Hepatocyte (in vitro differentiated cells): ENCODE data around the gene CNTN4. TPM values are rescaled to one million over a fixed set of nuclear protein-coding genes. Genes with fewer than 3 reads are reported as not detected.
A peak's percentile ranks its signal among the peaks of the same experiment; 100 is the strongest.

ENCODE experiments used
- DNase-seq: peaks from one replicate; pipeline ENCODE4 v3.0.0-alpha.2; 2016; ENCODE audit warnings: low spot score
- H2AFZ ChIP-seq: fragments of 200-600 bp; sonication (generic); 2 replicates; pipeline ENCODE4 v1.6.0; 2016; ENCODE audit warnings: antibody characterized with exemption, mild to moderate bottlenecking
- H3K27ac ChIP-seq: fragments of 200-600 bp; sonication (generic); 2 replicates; pipeline ENCODE4 v1.5.1; 2016; ENCODE audit warnings: mild to moderate bottlenecking
- H3K27me3 ChIP-seq: fragments of 200-600 bp; sonication (generic); 2 replicates; pipeline ENCODE4 v1.6.1; 2016
- H3K36me3 ChIP-seq: fragments of 200-600 bp; sonication (generic); replicated peaks from 2 replicates; pipeline ENCODE4 v1.5.1; 2016; ENCODE audit warnings: low read depth; ENCODE audit not compliant: insufficient read depth
- H3K4me1 ChIP-seq: fragments of 200-600 bp; sonication (generic); 2 replicates; pipeline ENCODE4 v1.5.1; 2016; ENCODE audit warnings: mild to moderate bottlenecking, moderate library complexity; ENCODE audit not compliant: insufficient read depth
- H3K4me2 ChIP-seq: fragments of 200-600 bp; sonication (generic); 2 replicates; pipeline ENCODE4 v1.6.0; 2016
- H3K4me3 ChIP-seq: fragments of 200-600 bp; sonication (generic); 2 replicates; pipeline ENCODE4 v1.5.1; 2016; ENCODE audit warnings: mild to moderate bottlenecking
- H3K79me2 ChIP-seq: fragments of 200-600 bp; sonication (generic); 2 replicates; pipeline ENCODE4 v1.6.0; 2017; ENCODE audit warnings: mild to moderate bottlenecking
- H3K9me2 ChIP-seq: fragments of 200-600 bp; sonication (generic); replicated peaks from 2 replicates; pipeline ENCODE4 v1.6.0; 2017; ENCODE audit warnings: mild to moderate bottlenecking; ENCODE audit not compliant: insufficient read depth
- H3K9me3 ChIP-seq: fragments of 200-600 bp; sonication (generic); 2 replicates; pipeline ENCODE4 v1.5.1; 2016; ENCODE audit warnings: low read depth, mild to moderate bottlenecking
- H4K20me1 ChIP-seq: fragments of 200-600 bp; sonication (generic); 2 replicates; pipeline ENCODE4 v1.6.0; 2016; ENCODE audit warnings: mild to moderate bottlenecking; ENCODE audit not compliant: insufficient read depth, poor library complexity, severe bottlenecking
- EZH2 ChIP-seq: fragments of 200-600 bp; sonication (generic); IDR thresholded peaks from 2 replicates; pipeline ENCODE4 v1.6.1; 2016; ENCODE audit warnings: antibody characterized with exemption, mild to moderate bottlenecking, borderline replicate concordance
- EZH2phosphoT487 ChIP-seq: fragments of 200-600 bp; sonication (generic); IDR thresholded peaks from one replicate; pipeline ENCODE4 v1.6.1; 2018; ENCODE audit warnings: antibody characterized with exemption, mild to moderate bottlenecking, low read depth, moderate library complexity; ENCODE audit not compliant: unreplicated experiment, severe bottlenecking
- WGBS: methylation state at CpG from one replicate; pipeline ENCODE4 v1.1.6; 2016; ENCODE audit warnings: low lambda C conversion rate; ENCODE audit errors: missing lambda C conversion rate; 5-methylcytosine and 5-hydroxymethylcytosine counted together
- polyA plus RNA-seq: library from polyadenylated mRNA; unstranded; fragments of >200 nt; fragmentation: Nextera tagmentation; extraction: Ambion mirVana; gene quantifications from 2 replicates; pipeline ENCODE4 v1.2.1, GENCODE V29; 2016
- total RNA-seq: library from RNA; depleted of rRNA; stranded (reverse); fragments of >200 nt; gene quantifications from 2 replicates; pipeline ENCODE4 v1.2.3, GENCODE V29; 2014
- TF ChIP-seq, protein P1 (sequence below): fragments of 200-600 bp; sonication (generic); IDR thresholded peaks from 2 replicates; pipeline ENCODE4 v1.5.1; 2016; ENCODE audit warnings: antibody characterized with exemption, mild to moderate bottlenecking; ENCODE audit not compliant: poor library complexity

CNTN4 gene
- total and polyA plus RNA-seq, 2 experiments from 2014 or later = 17.6 to 30.3 TPM

DNA sequence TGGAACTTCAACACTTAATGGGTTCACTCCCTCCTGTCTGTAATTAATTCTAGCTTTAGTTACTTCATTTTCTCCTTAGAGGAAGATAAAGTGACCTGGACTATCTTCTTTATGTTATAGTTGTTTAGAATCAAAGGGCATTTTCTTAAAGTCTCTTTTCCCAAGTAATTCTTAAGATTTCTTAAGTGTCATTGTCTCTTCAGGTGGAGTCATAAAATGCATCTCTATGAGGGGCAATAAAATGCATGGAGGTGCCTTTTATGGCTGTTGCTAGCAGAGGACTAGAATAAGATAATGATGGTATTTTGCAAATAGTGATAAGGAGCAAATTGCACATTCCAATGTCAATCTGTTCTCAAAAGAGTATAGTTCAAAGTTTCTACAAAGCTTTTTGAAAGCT lies 34.5 kb downstream of the CNTN4 start:
- Histone ChIP-seq H4K20me1 (no peaks in the 10 kb centered on the region), H3K9me2 (no peaks in the 10 kb centered on the region), H3K4me3 (no peak overlapping the region), H3K27me3 (no peaks in the 10 kb centered on the region), H3K79me2 (peaks cover 26% of the 10 kb centered on the region), H3K4me2 (peak overlapping the region; percentile 42), H3K27ac (peak overlapping the region; percentile 35), H2AFZ (no peak overlapping the region), H3K9me3 (no peaks in the 10 kb centered on the region), H3K36me3 (no peaks in the 10 kb centered on the region), H3K4me1 (peaks cover 13% of the 10 kb centered on the region)
- DNase-seq = peak; percentile 16
- no peak for TF ChIP-seq EZH2

DNA sequence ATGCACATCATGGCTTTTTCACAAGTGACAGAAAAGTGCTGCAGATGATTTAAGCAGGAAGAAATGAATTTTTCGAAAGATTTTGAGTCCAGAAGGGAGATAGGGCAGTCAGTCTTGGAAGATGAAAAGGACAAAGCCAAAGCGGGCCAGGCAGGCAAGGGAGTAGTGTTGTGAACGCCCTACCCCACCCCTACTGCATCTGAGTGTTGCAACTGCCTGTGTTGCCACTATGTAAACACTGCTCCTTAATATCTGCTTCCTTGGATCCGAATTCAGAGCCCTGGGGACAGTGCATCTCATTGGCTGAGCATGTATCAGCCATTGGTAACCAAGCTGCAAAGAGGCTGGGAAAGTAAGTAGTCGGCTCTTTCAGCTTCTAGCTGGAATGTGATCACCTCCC lies 39.0 kb downstream of the CNTN4 start:
- H3K36me3 ChIP-seq = no peaks in the 10 kb centered on the region
- H3K27me3 ChIP-seq = no peaks in the 10 kb centered on the region
- H4K20me1 ChIP-seq = no peaks in the 10 kb centered on the region
- H3K4me2 ChIP-seq = no peak overlapping the region
- H3K27ac ChIP-seq = no peak overlapping the region
- no peaks in the 10 kb centered on the region for H3K9me2 ChIP-seq
- 85% methylated on average over 5 of the region's 5 CpGs for WGBS
- no peak overlapping the region for H2AFZ ChIP-seq
- no peak overlapping the region for H3K4me3 ChIP-seq
- peaks cover 40% of the 10 kb centered on the region for H3K79me2 ChIP-seq
- H3K9me3 ChIP-seq = no peaks in the 10 kb centered on the region
- DNase-seq = no peak
- peaks cover 9% of the 10 kb centered on the region for H3K4me1 ChIP-seq
- TF ChIP-seq, protein P1, sequence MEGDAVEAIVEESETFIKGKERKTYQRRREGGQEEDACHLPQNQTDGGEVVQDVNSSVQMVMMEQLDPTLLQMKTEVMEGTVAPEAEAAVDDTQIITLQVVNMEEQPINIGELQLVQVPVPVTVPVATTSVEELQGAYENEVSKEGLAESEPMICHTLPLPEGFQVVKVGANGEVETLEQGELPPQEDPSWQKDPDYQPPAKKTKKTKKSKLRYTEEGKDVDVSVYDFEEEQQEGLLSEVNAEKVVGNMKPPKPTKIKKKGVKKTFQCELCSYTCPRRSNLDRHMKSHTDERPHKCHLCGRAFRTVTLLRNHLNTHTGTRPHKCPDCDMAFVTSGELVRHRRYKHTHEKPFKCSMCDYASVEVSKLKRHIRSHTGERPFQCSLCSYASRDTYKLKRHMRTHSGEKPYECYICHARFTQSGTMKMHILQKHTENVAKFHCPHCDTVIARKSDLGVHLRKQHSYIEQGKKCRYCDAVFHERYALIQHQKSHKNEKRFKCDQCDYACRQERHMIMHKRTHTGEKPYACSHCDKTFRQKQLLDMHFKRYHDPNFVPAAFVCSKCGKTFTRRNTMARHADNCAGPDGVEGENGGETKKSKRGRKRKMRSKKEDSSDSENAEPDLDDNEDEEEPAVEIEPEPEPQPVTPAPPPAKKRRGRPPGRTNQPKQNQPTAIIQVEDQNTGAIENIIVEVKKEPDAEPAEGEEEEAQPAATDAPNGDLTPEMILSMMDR = no peak
- no peak for TF ChIP-seq EZH2
- TF ChIP-seq EZH2phosphoT487 = no peak

DNA sequence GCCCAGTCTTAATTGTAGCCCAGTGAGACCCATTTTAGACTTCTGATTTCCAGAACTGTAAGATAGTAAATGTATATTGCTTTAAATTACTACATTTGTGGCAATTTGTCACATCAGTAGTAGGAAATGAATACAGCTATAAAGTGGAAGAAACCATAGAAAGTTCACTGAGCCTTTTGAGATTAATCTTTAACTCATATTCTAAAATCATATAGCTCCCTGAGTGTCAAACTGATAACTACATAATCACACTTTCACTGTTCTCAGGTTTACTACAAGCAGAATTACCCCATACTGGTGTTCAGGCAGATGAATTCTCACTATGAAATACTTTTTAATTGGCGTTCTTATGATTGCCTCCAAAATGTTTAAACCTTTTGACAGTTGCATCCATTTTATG lies 42.8 kb downstream of the CNTN4 start:
- 100% methylated on average over 1 of the region's 1 CpG for WGBS
- no peak for DNase-seq
- Histone ChIP-seq H3K79me2 (peaks cover 22% of the 10 kb centered on the region), H3K27me3 (no peaks in the 10 kb centered on the region), H3K4me2 (no peak overlapping the region), H3K4me1 (no peaks in the 10 kb centered on the region), H2AFZ (no peak overlapping the region), H4K20me1 (no peaks in the 10 kb centered on the region), H3K9me3 (no peaks in the 10 kb centered on the region), H3K27ac (no peak overlapping the region), H3K4me3 (no peak overlapping the region), H3K36me3 (no peaks in the 10 kb centered on the region), H3K9me2 (no peaks in the 10 kb centered on the region)
- TF ChIP-seq, protein P1 = no peak
- no peak for TF ChIP-seq EZH2
- no peak for TF ChIP-seq EZH2phosphoT487

DNA sequence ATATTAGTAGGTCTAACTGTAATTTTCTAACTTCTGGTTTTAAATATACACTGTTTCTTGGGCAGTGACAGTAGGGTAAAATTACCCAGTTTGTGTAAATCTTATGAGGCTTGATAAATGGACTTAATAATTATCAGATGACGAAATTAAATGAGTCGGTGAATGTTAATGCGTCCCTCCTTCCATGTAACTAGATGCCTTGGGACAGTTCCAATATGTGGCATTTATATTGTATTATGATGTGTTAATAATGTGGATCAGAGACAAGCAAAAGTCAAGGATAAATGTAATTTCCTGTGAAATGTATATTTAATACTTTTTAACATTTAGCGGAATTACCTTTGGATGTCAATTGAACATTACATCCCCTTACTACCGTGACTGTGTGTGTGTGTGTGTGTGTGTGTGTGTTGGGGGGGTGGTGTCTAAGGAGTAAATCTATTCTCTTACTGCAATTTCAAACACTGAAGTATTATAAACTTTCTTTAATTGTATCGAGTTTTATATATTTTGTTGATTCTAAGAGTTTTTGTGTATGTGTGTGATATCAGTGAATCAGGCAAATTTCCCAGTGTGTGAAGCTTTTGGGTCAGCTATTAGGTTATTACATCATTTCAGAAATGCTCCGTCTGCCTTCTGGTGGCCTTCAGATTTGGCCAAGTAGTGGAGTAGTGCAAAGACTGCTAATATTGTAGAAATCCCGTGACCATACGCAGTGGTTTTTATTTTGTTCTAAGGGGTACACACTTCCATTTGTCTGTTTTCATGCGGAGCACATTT lies 50.1 kb downstream of the CNTN4 start:
- no peaks in the 10 kb centered on the region for H3K27me3 ChIP-seq
- no peak for DNase-seq
- H3K4me2 ChIP-seq = no peak overlapping the region
- H3K79me2 ChIP-seq = no peaks in the 10 kb centered on the region
- H4K20me1 ChIP-seq = no peaks in the 10 kb centered on the region
- no peaks in the 10 kb centered on the region for H3K36me3 ChIP-seq
- 71% methylated on average over 10 of the region's 10 CpGs for WGBS
- H3K4me3 ChIP-seq = no peak overlapping the region
- no peaks in the 10 kb centered on the region for H3K4me1 ChIP-seq
- TF ChIP-seq EZH2phosphoT487 (no peak), EZH2 (no peak)
- TF ChIP-seq, protein P1 = no peak
- no peak overlapping the region for H2AFZ ChIP-seq
- H3K9me2 ChIP-seq = no peaks in the 10 kb centered on the region
- H3K9me3 ChIP-seq = no peaks in the 10 kb centered on the region
- H3K27ac ChIP-seq = no peak overlapping the region
